ENCODE results near the gene STXBP5.

DNA sequence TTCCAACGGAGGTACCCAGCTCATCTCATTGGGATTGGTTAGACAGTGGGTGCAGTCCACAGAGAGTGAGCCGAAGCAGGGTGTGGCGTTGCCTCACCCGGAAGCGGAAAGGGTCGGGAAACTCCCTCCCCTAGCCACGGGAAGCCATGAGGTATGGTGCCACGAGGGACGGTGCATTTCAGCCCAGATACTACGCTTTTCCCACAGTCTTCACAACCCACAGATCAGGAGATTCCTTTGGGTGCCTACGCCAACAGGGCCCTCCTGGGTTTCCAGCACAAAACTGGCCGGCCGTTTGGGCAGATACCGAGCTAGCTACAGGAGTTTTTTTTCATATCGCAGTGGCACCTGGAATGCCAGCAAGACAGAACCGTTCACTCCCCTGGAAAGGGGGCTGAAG, 46.9 kb downstream of the STXBP5 start:
- TF ChIP-seq, protein P1, sequence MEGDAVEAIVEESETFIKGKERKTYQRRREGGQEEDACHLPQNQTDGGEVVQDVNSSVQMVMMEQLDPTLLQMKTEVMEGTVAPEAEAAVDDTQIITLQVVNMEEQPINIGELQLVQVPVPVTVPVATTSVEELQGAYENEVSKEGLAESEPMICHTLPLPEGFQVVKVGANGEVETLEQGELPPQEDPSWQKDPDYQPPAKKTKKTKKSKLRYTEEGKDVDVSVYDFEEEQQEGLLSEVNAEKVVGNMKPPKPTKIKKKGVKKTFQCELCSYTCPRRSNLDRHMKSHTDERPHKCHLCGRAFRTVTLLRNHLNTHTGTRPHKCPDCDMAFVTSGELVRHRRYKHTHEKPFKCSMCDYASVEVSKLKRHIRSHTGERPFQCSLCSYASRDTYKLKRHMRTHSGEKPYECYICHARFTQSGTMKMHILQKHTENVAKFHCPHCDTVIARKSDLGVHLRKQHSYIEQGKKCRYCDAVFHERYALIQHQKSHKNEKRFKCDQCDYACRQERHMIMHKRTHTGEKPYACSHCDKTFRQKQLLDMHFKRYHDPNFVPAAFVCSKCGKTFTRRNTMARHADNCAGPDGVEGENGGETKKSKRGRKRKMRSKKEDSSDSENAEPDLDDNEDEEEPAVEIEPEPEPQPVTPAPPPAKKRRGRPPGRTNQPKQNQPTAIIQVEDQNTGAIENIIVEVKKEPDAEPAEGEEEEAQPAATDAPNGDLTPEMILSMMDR (IDR thresholded peaks at IDR 0.05): no peak
- TF ChIP-seq POLR2A (IDR thresholded peaks at IDR 0.05): no peak
